Subcutaneous adipose tissue (tissue), 4 donors: ENCODE results near the gene CPT1B. TPM values are rescaled to one million over a fixed set of nuclear protein-coding genes. Genes with fewer than 3 reads are reported as not detected.

Experiments
- total RNA-seq, 4 donors: library from RNA; depleted of rRNA; stranded (reverse); fragments of >200 nt; gene quantifications; one replicate each; pipeline ENCODE4 v1.1.0, GENCODE V29; 2016
- TF ChIP-seq, protein P1 (sequence below): fragments of 450-650 bp; IDR thresholded peaks from one replicate; pipeline ENCODE4 v1.5.1; 2016; ENCODE audit warnings: low read depth, mild to moderate bottlenecking, control low read depth, antibody characterized with exemption, moderate library complexity

The CPT1B gene
- total RNA-seq, 4 donors from 2014 or later, result 7.8 to 20.3 (median 10.8) TPM

DNA sequence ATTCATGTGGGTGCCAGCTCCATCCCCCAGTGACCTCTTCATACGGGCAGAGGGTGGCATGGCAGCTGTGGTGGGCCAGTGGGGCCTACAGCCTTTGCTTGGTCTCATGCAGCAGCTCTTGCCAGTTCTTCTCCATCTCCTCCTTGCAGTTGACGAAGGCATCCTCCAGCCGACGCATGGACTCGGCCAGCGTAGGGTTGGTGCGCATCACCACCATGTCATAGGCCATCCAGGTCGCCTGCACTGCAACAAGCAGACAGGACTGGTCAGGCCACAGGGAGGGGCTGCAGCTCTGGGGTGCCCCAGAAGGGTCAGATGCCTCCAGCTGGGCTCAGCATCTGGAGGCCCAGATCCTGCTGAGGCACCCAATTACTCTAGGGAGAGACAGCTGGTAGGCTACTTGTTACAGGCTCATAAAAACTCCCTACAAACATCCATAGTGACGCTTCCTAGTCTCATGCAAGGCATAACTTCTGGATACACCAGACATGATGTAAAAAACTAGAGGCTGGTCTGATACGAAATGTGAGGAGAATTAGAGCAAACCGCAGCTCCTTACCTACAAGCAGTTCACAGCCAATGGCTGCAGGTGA lies 27.0 kb downstream of the CPT1B start:
- TF ChIP-seq, protein P1, sequence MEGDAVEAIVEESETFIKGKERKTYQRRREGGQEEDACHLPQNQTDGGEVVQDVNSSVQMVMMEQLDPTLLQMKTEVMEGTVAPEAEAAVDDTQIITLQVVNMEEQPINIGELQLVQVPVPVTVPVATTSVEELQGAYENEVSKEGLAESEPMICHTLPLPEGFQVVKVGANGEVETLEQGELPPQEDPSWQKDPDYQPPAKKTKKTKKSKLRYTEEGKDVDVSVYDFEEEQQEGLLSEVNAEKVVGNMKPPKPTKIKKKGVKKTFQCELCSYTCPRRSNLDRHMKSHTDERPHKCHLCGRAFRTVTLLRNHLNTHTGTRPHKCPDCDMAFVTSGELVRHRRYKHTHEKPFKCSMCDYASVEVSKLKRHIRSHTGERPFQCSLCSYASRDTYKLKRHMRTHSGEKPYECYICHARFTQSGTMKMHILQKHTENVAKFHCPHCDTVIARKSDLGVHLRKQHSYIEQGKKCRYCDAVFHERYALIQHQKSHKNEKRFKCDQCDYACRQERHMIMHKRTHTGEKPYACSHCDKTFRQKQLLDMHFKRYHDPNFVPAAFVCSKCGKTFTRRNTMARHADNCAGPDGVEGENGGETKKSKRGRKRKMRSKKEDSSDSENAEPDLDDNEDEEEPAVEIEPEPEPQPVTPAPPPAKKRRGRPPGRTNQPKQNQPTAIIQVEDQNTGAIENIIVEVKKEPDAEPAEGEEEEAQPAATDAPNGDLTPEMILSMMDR, result no peak

DNA sequence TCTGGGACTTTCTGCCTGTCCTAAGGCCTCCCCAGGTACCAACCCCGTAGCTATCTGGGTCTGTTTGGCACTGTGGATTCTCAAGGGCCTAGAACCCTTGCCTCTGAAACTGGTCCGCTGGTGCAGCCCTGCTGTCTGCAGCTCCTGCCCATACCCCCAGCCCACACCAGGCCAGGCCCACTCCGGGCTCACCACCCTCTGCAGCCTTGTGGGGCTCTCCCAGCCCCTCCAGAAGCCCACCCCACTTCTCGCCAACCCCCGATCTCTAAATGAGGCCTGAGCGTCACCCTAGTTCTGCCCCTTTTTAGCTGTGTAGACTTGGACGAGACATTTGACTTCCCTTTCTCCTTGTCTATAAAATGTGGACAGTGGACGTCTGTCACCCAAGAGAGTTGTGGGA lies 27.8 kb downstream of the CPT1B start:
- TF ChIP-seq, protein P1, result no peak

DNA sequence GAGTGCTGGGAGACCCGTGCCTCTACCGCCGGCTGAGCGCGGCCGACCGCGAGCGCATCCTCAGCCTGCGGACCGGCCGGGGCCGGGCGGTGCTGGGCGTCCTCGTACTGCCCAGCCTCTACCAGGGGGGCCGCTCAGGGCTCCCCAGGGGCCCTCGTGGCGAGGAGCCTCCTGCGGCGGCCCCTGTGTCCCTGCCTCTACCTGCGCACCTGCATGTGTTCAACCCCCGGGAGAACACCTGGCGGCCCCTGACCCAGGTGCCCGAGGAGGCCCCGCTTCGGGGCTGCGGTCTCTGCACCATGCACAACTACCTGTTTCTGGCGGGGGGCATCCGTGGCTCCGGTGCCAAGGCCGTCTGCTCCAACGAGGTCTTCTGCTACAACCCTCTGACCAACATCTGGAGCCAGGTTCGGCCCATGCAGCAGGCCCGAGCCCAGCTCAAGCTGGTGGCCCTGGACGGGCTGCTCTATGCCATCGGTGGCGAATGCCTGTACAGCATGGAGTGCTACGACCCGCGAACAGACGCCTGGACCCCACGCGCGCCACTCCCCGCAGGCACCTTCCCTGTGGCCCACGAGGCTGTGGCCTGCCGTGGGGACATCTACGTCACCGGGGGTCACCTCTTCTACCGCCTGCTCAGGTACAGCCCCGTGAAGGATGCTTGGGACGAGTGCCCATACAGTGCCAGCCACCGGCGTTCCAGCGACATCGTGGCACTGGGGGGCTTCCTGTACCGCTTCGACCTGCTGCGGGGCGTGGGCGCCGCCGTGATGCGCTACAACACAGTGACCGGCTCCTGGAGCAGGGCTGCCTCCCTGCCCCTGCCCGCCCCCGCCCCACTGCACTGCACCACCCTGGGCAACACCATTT lies 29.1 kb downstream of the CPT1B start:
- TF ChIP-seq, protein P1, result no peak

DNA sequence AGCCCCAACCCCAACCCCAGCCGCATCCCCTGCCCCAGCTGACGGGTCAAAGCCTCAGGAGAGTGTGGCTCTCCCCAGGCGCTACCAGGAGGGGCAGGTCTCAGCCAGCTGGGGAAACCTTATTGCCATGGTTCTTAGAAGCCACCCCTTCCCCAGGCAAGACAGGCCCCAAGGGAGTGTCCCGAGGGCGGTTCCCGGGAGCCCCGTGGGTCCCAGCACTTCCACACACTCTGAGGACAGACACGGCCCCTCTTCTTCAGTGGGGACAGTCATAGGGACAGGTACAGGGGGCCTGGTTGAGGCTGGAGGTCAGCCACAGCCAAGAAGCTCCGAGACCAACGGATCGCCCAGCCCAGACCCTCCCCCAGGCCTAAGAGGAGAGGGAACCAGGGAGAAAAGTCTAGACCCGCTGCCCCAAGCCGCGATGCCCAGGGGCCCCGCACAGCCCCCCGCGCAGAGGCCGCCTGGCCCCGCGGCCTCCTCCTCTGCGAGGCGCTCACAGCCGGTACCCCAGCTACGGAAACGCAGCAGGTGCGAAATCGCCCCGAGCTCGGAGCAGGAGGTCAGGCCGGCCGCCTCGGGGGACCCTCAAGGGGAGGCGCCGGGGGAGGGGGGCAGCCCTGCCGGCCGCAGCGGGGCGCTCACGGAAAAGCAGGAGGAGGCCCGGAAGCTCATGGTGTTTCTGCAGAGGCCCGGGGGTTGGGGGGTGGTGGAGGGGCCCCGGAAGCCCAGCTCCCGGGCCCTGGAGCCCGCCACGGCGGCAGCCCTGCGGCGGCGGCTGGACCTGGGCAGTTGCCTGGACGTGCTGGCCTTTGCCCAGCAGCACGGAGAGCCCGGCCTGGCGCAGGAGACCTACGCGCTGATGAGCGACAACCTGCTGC lies 29.9 kb downstream of the CPT1B start:
- TF ChIP-seq, protein P1, result no peak

GRCh38 chr22:50547263-50547985 lies 30.8 kb downstream of the CPT1B start:
- TF ChIP-seq, protein P1, result no peak

GRCh38 chr22:50546326-50547262 lies 31.6 kb downstream of the CPT1B start:
- TF ChIP-seq, protein P1, result no peak
